H1 (cell line): Measurements from ENCODE around the gene USF1. TPM values are rescaled to one million over a fixed set of nuclear protein-coding genes. Genes with fewer than 3 reads are reported as not detected.

Source experiments
- ASH2L ChIP-seq: fragments of 200-600, 300-600 bp; sonication (generic); IDR thresholded peaks from one replicate; pipeline ENCODE4 v1.7.1; 2017; ENCODE audit warnings: low read length
- CBX8 ChIP-seq: fragments of 300-800, 300-1000 bp; sonication (generic); IDR thresholded peaks from 2 replicates; pipeline ENCODE4 v1.7.1; 2016; ENCODE audit warnings: low read depth, low read length, borderline replicate concordance
- CHD7 ChIP-seq: fragments of 300-600 bp; sonication (generic); IDR thresholded peaks from 2 replicates; pipeline ENCODE4 v1.7.1; 2012; ENCODE audit warnings: low read length, moderate library complexity, mild to moderate bottlenecking, inconsistent platforms; ENCODE audit not compliant: insufficient replicate concordance
- CTBP2 ChIP-seq: IDR thresholded peaks from 2 replicates; pipeline ENCODE4 v1.7.0; 2011; ENCODE audit warnings: borderline replicate concordance, mild to moderate bottlenecking, moderate library complexity, mixed read lengths, low read length; ENCODE audit not compliant: insufficient read depth, insufficient read length
- E2F6 ChIP-seq: IDR thresholded peaks from 2 replicates; pipeline ENCODE4 v1.6.1; 2012; ENCODE audit warnings: inconsistent platforms
- RAD21 ChIP-seq, 2 experiments: IDR thresholded peaks in 1 of 2; conservative IDR thresholded peaks in 1 of 2; 2 replicates each; pipeline ENCODE4 v1.6.1; 2011; ENCODE audit warnings: low read depth in 2 of 2, low read length in 2 of 2, improper control_type of control experiment in 1 of 2, inconsistent platforms in 1 of 2, mild to moderate bottlenecking in 1 of 2, moderate library complexity in 1 of 2
- RBBP5 ChIP-seq: IDR thresholded peaks from 2 replicates; pipeline ENCODE4 v1.7.1; 2012; ENCODE audit warnings: low read depth, mild to moderate bottlenecking, inconsistent platforms, low read length, moderate library complexity, borderline replicate concordance
- TBP ChIP-seq: IDR thresholded peaks from 2 replicates; pipeline ENCODE4 v1.6.1; 2011; ENCODE audit warnings: low read depth, low read length, improper control_type of control experiment
- polyA plus RNA-seq, 7 experiments: library from polyadenylated mRNA; depleted of rRNA in 3 of 7; stranded (reverse) in 5 of 7; unstranded in 2 of 7; fragments of >200 nt in 5 of 7; fragments of 200-250 nt in 2 of 7; gene quantifications; 1 replicate in 5 of 7; 2 replicates in 1 of 7; 4 replicates in 1 of 7; pipeline versions ENCODE4 v1.2.1 to v1.2.3, GENCODE V29; 2011 to 2013; ENCODE audit warnings: missing spikeins in 2 of 7, mixed read lengths in 2 of 7
- total RNA-seq: library from RNA; stranded (reverse); fragmentation: NEBNext Ultra II Directional; extraction: Animal tissue kit (Norgen Biotek cat#: 25700); gene quantifications from 2 replicates; pipeline ENCODE4 v1.2.1, GENCODE V29; 2021

Gene USF1
- total and polyA plus RNA-seq, 2 of the 8 experiments (the other 6 are each of a cell fraction or from before 2014, with no cell fraction given): 45.7 to 68.9 TPM

- no peak for TF ChIP-seq CHD7
- TF ChIP-seq ASH2L: no peak
- TF ChIP-seq RAD21 (IDR thresholded peaks at IDR 0.05 in 1 of 2, conservative IDR thresholded peaks at IDR 0.05 in 1 of 2; ENCODE audit: low read depth in 2 of 2, low read length in 2 of 2): no peak
- no peak for TF ChIP-seq CTBP2
- no peak for TF ChIP-seq E2F6
- TF ChIP-seq CBX8: no peak
- no peak for TF ChIP-seq TBP
- no peak for TF ChIP-seq RBBP5
These were observed 34.9 kb upstream of the USF1 start (continued) for GRCh38 chr1:161080441-161081405.
